LoVo (cell line): Measurements from ENCODE around the gene MYPOP.
A peak's percentile ranks its signal among the peaks of the same experiment; 100 is the strongest.
"Not testable (repeated sequence)": the region's sequence is repeated elsewhere in the genome, so short reads cannot be mapped to it uniquely, and the experiment has no call there.

ENCODE experiments used
- DNase-seq: peaks from one replicate; pipeline ENCODE4 v3.0.0-alpha.2; 2016; ENCODE audit warnings: low spot score

Gene MYPOP

GRCh38 chr19:45908956-45909355 is 6.5 kb upstream of the MYPOP start:
- DNase-seq, result no peak

GRCh38 chr19:45906221-45906620 is 3.8 kb upstream of the MYPOP start:
- no peak for DNase-seq

DNA sequence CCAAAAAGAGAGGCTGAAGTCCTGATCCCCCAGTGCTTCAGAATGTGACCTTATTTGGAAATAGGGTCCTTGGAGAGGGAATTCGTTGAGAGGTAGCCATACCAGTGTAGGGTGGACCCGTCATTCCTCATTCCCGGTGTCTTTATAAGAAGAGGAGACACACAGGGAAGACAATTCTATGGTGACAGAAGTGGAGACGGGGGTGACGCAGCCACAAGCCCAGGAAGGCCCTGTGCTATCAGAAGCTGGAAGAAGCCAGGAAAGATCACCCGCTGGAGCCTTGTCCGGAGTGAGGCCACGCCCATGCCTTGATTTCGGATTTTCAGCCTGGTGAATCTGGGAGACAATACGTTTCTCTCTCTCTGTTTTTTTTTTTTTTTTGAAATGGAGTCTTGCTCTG is 2.6 kb upstream of the MYPOP start:
- DNase-seq, result no peak

GRCh38 chr19:45902651-45903625 is 525 bp upstream of the MYPOP start:
- DNase-seq, result peak; percentile 98

DNA sequence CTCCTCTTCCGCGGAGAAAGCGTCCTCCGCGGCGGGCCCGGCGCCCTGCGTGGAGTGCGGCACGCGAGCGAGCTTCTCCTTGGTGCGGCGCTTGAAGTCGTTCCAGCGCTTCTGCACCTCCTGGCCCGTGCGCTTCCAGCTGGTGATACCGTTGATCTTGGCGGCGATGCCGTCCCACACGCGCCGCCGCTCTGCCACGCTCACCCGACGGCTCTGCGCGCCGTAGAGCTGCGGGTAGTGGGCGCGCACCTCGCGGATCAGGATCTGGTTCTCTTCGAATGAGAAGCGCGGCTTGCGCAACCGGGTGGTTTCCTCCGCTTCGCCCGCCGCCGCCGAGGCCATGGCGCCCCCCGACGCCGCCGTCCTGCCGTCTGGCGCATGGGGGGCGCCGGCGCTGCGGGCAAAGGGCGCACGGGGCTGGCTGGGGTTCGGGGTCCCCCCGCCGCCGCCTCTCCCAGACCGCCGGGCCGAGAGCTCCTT is 941 bp downstream of the MYPOP start:
- no peak for DNase-seq

DNA sequence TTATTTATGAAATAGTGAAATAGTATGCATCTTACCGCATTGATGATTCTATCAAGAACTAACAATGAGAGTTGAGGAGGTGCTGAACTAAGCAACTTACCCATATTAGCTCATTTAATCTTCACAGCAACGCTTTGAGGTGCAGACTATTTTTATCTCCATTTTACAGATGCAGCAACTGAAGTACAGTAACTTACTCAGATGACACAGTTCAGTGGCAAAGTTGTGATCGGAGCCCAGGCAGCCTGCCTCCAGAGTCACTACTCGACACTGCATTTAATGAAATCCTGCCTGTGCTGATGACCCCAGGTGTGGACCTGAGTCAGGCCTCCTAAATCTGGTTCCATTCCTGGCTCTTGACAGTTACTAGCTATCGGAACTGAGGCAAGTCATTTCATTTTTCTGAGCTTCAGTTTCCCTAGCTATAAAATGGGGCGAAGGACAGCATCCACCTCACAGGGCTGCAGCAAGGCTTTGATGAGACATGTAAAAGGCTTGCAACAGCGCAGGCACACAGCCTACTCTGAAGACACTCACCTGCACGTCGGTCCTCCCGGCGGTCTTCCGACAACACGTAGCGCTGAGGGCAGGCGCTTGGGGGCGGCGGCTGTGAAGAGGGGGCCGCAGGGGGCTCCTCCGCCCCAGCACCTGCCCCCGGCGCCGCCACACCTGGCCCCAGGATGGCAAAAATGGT is 1.5 kb downstream of the MYPOP start:
- DNase-seq, result no peak

- no peak for DNase-seq
Measured at GRCh38 chr19:45899919-45900589, 2.4 kb downstream of the MYPOP start.

DNA sequence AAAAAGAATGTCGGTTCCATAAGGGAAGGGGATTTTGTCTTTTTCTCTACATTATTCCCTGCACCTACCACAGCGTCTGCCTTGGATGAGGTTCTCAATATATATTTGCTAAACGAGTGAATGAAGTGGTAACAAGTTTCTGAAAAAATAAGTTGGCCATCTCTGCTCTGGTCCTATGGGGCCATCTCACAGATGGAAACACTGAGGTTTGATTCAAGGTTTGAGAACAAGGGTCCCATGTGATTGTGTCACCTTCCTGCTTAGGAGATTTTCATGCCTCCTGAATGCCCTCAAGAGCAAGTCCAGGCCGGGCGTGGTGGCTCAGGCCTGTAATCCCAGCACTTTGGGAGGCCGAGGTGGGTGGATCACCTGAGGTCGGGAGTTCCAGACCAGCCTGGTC is 3.2 kb downstream of the MYPOP start:
- no peak for DNase-seq

GRCh38 chr19:45897261-45897812 is 5.1 kb downstream of the MYPOP start:
- no peak for DNase-seq

GRCh38 chr19:45895983-45896599 is 6.3 kb downstream of the MYPOP start:
- not testable (repeated sequence) for DNase-seq

GRCh38 chr19:45895519-45895972 is 6.9 kb downstream of the MYPOP start:
- DNase-seq, result no peak

DNA sequence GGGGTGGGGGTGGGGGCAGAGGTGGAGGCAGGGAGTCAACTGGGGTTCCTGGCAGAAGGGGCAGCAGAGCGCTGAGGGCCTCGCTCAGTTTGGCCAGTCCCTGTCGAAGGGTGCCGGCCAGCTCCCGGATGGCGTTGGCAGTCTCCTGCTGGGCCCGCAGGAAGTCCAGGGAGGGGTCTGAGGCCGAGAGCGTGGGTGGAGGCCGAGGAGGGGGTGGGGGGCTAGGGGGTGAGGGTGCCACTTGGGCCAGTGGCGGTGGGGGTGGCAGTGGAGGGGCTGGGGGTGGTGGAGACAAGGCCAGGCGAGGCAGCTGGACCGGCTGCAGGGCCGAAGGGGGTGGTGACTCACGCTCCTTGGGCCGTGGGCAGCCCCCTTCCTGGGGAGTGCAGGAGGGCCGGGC is 11.5 kb downstream of the MYPOP start:
- no peak for DNase-seq

DNA sequence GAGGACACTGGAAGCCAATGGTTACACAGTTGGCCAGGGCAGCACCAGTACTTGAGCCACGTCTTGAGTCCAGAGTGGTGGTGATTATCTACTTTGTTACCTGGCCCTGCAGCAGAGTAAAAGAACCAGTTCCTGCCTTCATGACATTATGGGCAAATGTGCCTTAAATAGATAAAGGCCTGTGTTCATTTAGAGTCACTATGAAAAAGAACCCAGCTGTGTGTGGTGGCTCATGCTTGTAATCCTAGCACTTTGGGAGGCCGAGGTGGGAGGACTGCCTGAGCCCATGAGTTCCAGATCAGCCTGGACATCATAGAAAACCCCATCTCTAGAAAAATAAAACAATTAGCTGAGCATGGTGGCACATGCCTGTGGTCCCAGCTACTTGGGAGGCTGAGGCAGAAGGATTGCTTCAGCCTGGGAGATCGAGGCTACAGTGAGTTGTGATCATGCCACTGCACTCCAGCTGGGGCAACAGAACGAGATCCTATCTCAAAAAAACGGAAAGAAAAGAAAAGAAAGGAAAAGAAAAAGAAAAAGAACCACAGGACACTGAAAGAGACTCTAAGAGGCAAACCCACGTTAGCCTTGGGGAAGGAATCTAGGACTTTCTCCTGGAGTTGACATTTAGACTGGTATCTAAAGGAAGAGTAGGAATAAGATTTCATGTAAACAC is 13.1 kb downstream of the MYPOP start:
- no peak for DNase-seq

- DNase-seq, result no peak
Measured at GRCh38 chr19:45887200-45887710, 15.2 kb downstream of the MYPOP start.

- DNase-seq, result peak; percentile 92
Measured at GRCh38 chr19:45886427-45887199, 15.8 kb downstream of the MYPOP start.

DNA sequence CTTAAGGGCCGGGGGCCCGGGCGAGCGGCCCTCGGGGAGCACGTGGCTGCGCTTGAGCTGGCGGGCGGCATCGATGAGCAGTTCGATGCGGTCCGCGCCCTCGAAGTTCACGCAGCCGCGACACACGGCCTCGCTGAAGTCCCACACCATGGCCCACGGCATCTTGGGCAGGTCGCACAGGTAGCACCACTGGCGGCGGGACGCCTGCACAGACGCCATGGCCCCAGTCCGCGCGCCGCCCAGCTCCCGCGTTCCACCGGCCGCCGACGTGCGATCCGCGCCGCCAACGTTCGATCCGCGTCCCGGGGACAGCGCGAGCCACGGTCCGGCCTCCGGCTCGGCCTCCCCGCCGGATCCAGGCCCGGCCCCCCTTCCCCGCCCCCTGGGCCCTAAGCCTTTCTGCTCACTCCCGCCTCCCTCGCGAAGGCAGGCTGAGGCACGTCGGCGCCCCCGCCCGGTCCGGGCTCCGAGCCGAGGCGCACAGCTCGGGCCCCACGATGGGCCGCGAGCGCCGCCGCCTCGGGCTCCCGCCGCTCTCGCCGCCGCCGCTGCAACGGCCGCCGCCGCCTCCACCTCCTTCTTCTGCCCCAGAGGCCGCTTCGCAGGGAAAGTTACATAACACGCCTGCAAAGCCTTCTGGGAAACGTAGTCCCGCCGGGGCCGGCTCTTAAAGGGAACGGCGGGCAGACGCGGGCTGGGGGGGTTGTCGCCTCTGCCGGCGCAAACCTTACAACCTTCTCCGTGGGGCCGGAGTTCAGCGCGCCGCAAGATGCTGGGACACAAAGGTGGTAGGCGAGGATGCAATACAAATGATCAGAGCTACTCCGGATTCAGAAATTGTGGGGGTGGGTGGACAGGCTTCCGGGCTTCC is 16.6 kb downstream of the MYPOP start, which contains the start of gene IRF2BP1:
IRF2BP1 (minus strand) TSS at position 586 of the 871 bp plus-strand sequence; CDS start at position 219, 367 bp downstream.
- peak; percentile 93 for DNase-seq

DNA sequence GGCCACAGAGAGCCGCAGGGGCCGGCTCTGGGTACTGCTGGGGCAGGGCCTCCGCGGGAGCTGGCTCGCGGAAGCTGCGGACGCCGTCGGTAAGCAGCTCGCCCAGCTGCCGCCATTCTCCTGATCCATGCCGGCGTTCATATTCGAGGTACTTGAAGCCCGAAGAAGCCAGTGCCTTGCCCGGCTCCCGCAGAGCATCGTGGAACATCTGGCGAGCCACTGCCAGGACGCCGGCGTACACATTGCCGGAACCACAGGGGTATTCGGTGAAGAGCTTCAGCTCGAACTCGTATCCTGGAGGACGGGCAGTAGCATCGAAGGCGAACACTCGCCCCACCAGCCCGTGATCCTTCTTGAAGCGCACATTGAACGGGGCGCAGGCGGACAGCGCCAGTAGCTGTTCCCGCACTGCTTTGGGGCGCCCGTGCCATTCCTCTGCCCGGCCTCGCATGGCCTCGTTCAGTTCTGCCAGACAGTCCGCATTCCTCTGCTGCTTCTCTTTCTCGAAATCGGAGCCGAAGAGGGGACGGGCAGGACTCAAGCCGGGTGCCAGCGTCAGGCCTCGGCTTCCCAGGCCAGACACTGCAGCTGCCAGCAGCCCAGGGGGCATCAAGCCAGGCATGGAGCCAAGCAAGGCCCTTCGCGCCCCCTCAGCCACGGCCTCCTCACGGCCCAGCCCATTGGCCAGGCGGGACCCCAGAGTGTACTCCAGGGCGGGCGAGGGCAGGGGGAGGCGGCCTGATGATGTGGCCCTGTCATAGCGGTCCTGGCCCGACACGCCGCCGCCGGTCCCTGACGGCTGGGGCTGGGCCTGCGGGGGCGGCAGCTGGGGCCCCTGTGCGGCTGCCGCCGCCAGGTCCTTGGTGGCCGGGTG is 17.5 kb downstream of the MYPOP start:
- DNase-seq, result no peak
